SK-N-DZ (cell line): ENCODE results near the gene EBLN2.

Experiments
- DNase-seq: peaks from one replicate; pipeline ENCODE4 v3.0.0-alpha.2; 2015; ENCODE audit warnings: low spot score
- small RNA-seq, 2 experiments: library from RNA; depleted of rRNA; stranded (forward); fragments of <200 nt; gene quantifications; one replicate each; pipeline ENCODE3, GENCODE V24; 2014

Gene EBLN2

DNA sequence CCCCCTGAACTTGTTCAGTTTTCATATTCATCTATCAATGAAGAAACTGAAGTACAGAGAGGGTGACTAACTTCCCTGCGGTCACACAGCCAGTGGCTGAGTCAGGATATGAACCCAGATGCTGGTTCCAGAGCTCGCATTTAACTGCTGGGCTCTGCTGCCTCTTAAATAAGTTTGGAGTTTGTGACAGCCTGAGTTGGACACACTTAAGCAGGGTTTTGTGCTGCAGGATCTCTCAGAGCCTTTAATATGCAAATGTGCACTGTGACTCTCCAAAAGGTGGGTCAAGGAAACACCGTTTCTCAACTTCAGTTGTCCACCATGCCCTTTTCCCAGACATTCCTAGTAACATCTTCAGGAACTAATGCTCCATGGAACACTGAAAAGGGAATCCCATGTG is 45.8 kb downstream of the EBLN2 start:
- DNase-seq = no peak

DNA sequence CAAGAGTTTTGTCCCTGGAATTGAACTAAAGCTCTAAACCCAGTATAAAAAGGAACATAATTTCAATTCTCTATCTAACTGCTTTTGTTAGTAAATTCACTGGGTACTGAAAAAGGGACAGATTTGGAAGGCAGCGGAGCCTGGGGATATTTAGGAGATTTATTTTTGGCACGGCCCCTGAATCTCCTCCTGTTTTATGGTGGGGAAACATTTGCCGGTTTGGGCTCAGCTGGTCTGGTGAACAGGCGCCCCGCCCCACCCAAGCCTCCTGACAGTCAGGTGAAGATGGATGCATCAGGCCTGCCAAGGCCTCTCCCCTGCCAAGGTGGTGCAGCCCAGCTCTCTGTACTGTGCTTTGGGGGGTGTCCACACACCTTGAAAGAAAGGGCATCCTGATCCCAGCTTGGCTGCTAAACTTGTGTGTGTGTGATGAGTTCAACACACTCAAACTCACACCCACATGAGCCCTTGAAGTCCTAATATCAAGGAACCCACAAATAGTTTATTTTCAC is 46.3 kb downstream of the EBLN2 start:
- no peak for DNase-seq

GRCh38 chr3:73108750-73109149 is 47.3 kb downstream of the EBLN2 start:
- no peak for DNase-seq

DNA sequence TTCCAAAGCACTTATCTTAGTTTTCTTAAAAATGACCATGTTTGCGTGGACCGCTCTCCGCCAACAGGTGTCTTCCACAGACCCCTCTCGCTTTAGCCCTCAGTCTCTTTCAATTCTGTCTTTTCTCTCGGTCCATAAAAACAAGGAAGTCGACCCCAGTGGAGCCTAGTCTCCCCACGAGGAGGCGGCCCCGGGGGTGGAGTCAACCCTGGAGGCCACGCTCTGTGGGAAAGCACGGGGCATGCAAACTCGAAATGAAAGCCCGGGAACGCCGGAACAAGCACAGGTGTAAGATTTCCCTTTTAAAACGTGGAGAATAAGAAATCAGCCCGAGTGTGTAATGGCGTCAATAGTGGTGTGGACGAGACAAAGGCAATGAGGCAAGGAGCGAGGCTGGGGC is 49.1 kb downstream of the EBLN2 start:
- no peak for DNase-seq

Small RNA genes within 50 kb of the gene (small RNA-seq; reads per million reads assigned to genes)
- gene RNU2-64P (14.4 to 59.3 reads per million in 2 experiments), gene RNU6-557P (0 reads per million in 2 experiments), gene RNU7-19P (0.10 to 0.49 reads per million in 2 experiments)
